Glutamatergic neuron (in vitro differentiated cells): ENCODE data around the gene LRRC8C. TPM values are rescaled to one million over a fixed set of nuclear protein-coding genes. Genes with fewer than 3 reads are reported as not detected.
A peak's percentile ranks its signal among the peaks of the same experiment; 100 is the strongest.
"Not testable (repeated sequence)": the region's sequence is repeated elsewhere in the genome, so short reads cannot be mapped to it uniquely, and the experiment has no call there.

Experiments used
- DNase-seq: peaks from one replicate; pipeline ENCODE4 v3.0.0; 2022
- H3K27ac Mint-ChIP-seq: one replicate; pipeline ENCODE4 v1.8.0; 2020; ENCODE audit warnings: mild to moderate bottlenecking, mixed read lengths, inconsistent platforms; ENCODE audit not compliant: unreplicated experiment
- H3K27me3 Mint-ChIP-seq: one replicate; pipeline ENCODE4 v1.8.0; 2020; ENCODE audit warnings: mild to moderate bottlenecking, moderate library complexity, mixed read lengths, inconsistent platforms; ENCODE audit not compliant: unreplicated experiment
- H3K36me3 Mint-ChIP-seq: one replicate; pipeline ENCODE4 v1.8.0; 2020; ENCODE audit warnings: mild to moderate bottlenecking, mixed read lengths, inconsistent platforms; ENCODE audit not compliant: unreplicated experiment
- H3K4me1 Mint-ChIP-seq: one replicate; pipeline ENCODE4 v1.8.0; 2020; ENCODE audit warnings: mild to moderate bottlenecking, low read depth, mixed read lengths, inconsistent platforms; ENCODE audit not compliant: unreplicated experiment
- H3K4me3 Mint-ChIP-seq: one replicate; pipeline ENCODE4 v1.8.0; 2020; ENCODE audit warnings: mild to moderate bottlenecking, mixed read lengths, inconsistent platforms; ENCODE audit not compliant: unreplicated experiment
- H3K9me3 Mint-ChIP-seq: one replicate; pipeline ENCODE4 v1.8.0; 2020; ENCODE audit warnings: mild to moderate bottlenecking, moderate library complexity, mixed read lengths, inconsistent platforms; ENCODE audit not compliant: unreplicated experiment
- total RNA-seq: library from RNA; stranded (reverse); fragmentation: NEBNext Ultra II Directional; extraction: Animal tissue kit (Norgen Biotek cat#: 25700); gene quantifications from one replicate; pipeline ENCODE4 v1.2.1, GENCODE V29; 2021; ENCODE audit not compliant: unreplicated experiment
- TF ChIP-seq, protein P1 (sequence below): fragments of 200-600 bp; sonication (generic); IDR thresholded peaks from one replicate; pipeline ENCODE4 v1.5.0; 2021; ENCODE audit not compliant: partially characterized antibody, unreplicated experiment

Gene LRRC8C
- total RNA-seq, 1 donor from 2014 or later = 2.6 TPM

DNA sequence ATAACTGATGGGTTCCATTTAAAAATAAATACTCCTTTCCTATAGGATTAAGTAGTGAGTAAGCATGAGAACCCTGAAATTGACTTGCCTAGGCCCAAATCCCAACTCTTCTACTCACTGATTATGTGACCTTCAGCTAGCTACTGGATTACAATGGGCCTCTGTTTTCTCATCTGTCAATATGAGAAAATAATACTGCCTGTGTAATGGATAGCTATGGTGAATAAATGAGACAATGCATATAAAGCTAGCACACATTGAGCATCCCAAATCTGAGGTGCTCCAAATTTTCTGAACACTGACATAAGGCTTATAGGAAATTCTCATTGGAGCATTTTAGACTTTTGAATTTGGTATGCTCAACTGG, 5.3 kb upstream of the LRRC8C start:
- Mint-ChIP-seq H3K36me3 (no peaks in the 10 kb centered on the region), H3K9me3 (no peaks in the 10 kb centered on the region), H3K4me3 (no peak overlapping the region), H3K27me3 (peaks cover 2% of the 10 kb centered on the region), H3K27ac (no peak overlapping the region), H3K4me1 (peaks cover 4% of the 10 kb centered on the region)
- TF ChIP-seq, protein P1, sequence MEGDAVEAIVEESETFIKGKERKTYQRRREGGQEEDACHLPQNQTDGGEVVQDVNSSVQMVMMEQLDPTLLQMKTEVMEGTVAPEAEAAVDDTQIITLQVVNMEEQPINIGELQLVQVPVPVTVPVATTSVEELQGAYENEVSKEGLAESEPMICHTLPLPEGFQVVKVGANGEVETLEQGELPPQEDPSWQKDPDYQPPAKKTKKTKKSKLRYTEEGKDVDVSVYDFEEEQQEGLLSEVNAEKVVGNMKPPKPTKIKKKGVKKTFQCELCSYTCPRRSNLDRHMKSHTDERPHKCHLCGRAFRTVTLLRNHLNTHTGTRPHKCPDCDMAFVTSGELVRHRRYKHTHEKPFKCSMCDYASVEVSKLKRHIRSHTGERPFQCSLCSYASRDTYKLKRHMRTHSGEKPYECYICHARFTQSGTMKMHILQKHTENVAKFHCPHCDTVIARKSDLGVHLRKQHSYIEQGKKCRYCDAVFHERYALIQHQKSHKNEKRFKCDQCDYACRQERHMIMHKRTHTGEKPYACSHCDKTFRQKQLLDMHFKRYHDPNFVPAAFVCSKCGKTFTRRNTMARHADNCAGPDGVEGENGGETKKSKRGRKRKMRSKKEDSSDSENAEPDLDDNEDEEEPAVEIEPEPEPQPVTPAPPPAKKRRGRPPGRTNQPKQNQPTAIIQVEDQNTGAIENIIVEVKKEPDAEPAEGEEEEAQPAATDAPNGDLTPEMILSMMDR = no peak
- no peak for DNase-seq

DNA sequence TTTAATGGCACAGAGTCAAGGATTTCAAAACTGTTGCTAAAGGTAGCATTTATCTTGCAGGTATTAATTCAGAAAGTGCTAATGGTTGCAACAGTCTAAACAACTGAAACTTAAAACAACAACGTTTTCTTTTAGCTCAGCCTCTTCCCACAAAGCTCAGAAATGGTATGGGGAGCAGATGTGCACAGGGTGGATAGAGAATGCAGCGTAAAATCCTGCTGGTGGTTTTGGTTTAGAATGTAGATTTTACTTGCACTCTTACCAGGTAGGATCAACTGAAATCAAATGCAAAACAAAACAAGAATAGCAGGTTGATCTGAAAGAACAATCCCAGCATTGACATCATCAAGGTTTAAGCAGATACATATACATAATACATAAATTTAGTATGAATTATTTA, 3.8 kb upstream of the LRRC8C start:
- H3K36me3 Mint-ChIP-seq = no peaks in the 10 kb centered on the region
- peaks cover 4% of the 10 kb centered on the region for H3K4me1 Mint-ChIP-seq
- TF ChIP-seq, protein P1 = no peak
- no peak for DNase-seq
- H3K9me3 Mint-ChIP-seq = peaks cover 3% of the 10 kb centered on the region
- H3K27ac Mint-ChIP-seq = no peak overlapping the region
- no peak overlapping the region for H3K4me3 Mint-ChIP-seq
- peaks cover 2% of the 10 kb centered on the region for H3K27me3 Mint-ChIP-seq

DNA sequence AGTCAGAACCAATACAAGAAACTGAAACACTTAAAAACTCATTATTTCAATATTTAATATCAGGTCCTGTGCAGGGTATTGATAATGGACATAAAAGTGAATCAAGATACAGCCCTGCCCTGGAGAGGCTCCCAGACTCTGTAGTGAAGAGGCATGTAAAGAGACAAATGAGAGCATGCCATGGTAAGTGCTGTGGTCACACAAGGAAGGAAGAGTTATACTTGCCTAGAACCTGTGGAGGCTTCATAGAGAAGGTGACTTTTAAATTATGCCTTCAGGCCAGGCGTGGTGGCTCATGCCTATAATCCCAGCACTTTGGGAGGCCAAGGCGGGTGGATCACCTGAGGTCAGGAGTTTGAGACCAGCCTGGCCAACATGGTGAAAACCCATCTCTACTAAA, 3.3 kb upstream of the LRRC8C start:
- not testable (repeated sequence) for H3K36me3 Mint-ChIP-seq, H3K27ac Mint-ChIP-seq, H3K4me3 Mint-ChIP-seq

DNA sequence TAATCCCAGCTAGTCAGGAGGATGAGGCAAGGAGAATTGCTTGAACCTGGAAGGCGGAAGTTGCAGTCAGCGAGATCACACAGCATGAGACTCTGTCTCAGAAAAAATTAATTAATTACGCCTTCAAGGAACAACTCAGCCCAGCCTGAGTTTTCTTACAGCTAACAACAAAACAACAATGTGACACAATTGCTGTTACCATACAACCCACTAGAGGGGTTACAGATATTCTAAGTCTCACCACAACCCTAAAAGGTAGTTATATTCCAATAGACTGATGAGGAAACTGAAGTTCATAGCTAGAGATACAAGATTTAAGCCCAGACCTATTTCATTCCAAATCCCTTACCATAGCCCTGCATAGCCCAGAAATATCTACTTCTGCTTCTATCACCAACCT, 2.9 kb upstream of the LRRC8C start:
- TF ChIP-seq, protein P1 = no peak
- H3K4me1 Mint-ChIP-seq = peaks cover 4% of the 10 kb centered on the region
- peaks cover 2% of the 10 kb centered on the region for H3K27me3 Mint-ChIP-seq
- no peaks in the 10 kb centered on the region for H3K36me3 Mint-ChIP-seq
- peaks cover 3% of the 10 kb centered on the region for H3K9me3 Mint-ChIP-seq
- no peak overlapping the region for H3K4me3 Mint-ChIP-seq
- DNase-seq = no peak
- H3K27ac Mint-ChIP-seq = no peak overlapping the region

More for the DNA sequence above, 3.3 kb upstream of the LRRC8C start:
- not testable (repeated sequence) for H3K27me3 Mint-ChIP-seq, H3K4me1 Mint-ChIP-seq, DNase-seq, H3K9me3 Mint-ChIP-seq

DNA sequence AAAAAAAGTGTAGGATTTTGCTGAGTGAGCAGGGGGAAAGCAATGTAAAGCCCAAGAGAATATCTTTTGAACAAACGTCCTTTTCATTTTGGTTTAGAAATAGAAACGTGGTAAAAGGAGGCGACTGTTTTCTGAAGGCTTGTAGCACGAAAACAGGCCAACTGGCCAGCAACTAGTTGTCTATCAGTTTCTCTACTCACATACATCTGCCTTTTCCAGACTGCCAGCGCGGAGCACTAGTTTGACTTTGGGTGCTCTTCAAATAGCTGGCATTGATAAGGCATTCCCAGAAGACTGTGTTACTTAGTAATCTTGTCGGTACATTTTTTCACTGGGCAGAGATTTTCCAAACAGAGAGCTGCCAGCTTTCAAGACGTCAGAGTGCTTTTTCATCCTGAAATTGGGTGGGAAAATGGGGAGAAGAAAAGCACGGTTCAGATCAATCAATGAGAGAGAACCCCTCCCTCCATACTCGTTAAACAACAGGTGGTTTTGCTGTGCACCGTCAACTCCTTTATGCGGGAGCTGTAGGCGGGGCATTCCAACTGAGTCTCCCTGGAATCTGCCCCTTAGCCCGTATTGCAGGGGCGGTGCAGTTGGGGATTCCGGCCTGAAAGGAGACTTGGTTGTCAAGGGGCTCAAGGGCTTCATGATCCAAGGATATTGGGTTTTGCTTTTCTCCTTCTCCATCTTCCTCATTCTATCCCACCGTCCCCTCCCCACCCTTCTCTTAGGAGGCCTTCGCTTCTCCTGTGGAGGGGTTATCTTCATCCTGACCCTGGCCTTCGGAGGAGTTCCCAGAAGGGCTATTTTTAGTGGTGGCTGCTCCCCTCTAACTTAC, 884 bp upstream of the LRRC8C start:
- DNase-seq = no peak
- Mint-ChIP-seq H3K27ac (peak overlapping the region; percentile 76), H3K4me3 (peak overlapping the region; percentile 97), H3K4me1 (peaks cover 4% of the 10 kb centered on the region), H3K27me3 (peaks cover 2% of the 10 kb centered on the region), H3K9me3 (peaks cover 3% of the 10 kb centered on the region), H3K36me3 (no peaks in the 10 kb centered on the region)
- TF ChIP-seq, protein P1 = no peak
